Progenitor cell of endocrine pancreas (in vitro differentiated cells): Measurements from ENCODE around the gene SLC35E2B. TPM values are rescaled to one million over a fixed set of nuclear protein-coding genes. Genes with fewer than 3 reads are reported as not detected.

Experiments used
- DNase-seq: peaks from one replicate; pipeline ENCODE4 v3.0.0; 2021; ENCODE audit warnings: low spot score; ENCODE audit not compliant: unreplicated experiment
- H3K27ac Mint-ChIP-seq: 2 replicates; pipeline ENCODE4 v1.8.0; 2021; ENCODE audit warnings: mild to moderate bottlenecking, moderate library complexity, mixed read lengths
- H3K27me3 Mint-ChIP-seq: 2 replicates; pipeline ENCODE4 v1.8.0; 2021; ENCODE audit warnings: mixed read lengths
- H3K36me3 Mint-ChIP-seq: 2 replicates; pipeline ENCODE4 v1.8.0; 2022; ENCODE audit warnings: mixed read lengths; ENCODE audit not compliant: insufficient read depth
- H3K4me1 Mint-ChIP-seq: 2 replicates; pipeline ENCODE4 v1.8.0; 2021; ENCODE audit warnings: low read depth, mixed read lengths
- H3K4me3 Mint-ChIP-seq: 2 replicates; pipeline ENCODE4 v1.8.0; 2021; ENCODE audit warnings: low read depth, mild to moderate bottlenecking, moderate library complexity, mixed read lengths
- H3K9me3 Mint-ChIP-seq: 2 replicates; pipeline ENCODE4 v1.8.0; 2021; ENCODE audit warnings: low read depth, mixed read lengths
- CTCF ChIP-seq: fragments of 200-600 bp; sonication (generic); IDR thresholded peaks from one replicate; pipeline ENCODE4 v1.5.0; 2021; ENCODE audit warnings: antibody characterized with exemption, mild to moderate bottlenecking; ENCODE audit not compliant: unreplicated experiment
- total RNA-seq: library from RNA; stranded (reverse); gene quantifications from 2 replicates; pipeline ENCODE4 v1.2.1, GENCODE V29; 2021

Gene SLC35E2B
- total RNA-seq, 1 donor from 2014 or later, result 123 TPM

- no peaks in the 10 kb centered on the region for H3K27me3 Mint-ChIP-seq
- no peaks in the 10 kb centered on the region for H3K4me1 Mint-ChIP-seq
- DNase-seq, result no peak
- H3K36me3 Mint-ChIP-seq, result peaks cover 8% of the 10 kb centered on the region
- no peak overlapping the region for H3K4me3 Mint-ChIP-seq
- H3K9me3 Mint-ChIP-seq, result no peaks in the 10 kb centered on the region
- no peak for TF ChIP-seq CTCF
- no peak overlapping the region for H3K27ac Mint-ChIP-seq
These were observed 21.1 kb downstream of the SLC35E2B start for GRCh38 chr1:1671365-1672119.

GRCh38 chr1:1670866-1671265 lies 21.7 kb downstream of the SLC35E2B start:
- H3K4me3 Mint-ChIP-seq, result no peak overlapping the region
- no peaks in the 10 kb centered on the region for H3K4me1 Mint-ChIP-seq
- no peak for TF ChIP-seq CTCF
- H3K27ac Mint-ChIP-seq, result no peak overlapping the region
- H3K9me3 Mint-ChIP-seq, result no peaks in the 10 kb centered on the region
- H3K27me3 Mint-ChIP-seq, result no peaks in the 10 kb centered on the region
- peaks cover 9% of the 10 kb centered on the region for H3K36me3 Mint-ChIP-seq
- DNase-seq, result no peak

GRCh38 chr1:1669468-1670440 lies 22.8 kb downstream of the SLC35E2B start:
- Mint-ChIP-seq H3K27ac (no peak overlapping the region), H3K27me3 (no peaks in the 10 kb centered on the region), H3K9me3 (no peaks in the 10 kb centered on the region), H3K4me1 (no peaks in the 10 kb centered on the region), H3K4me3 (no peak overlapping the region), H3K36me3 (peaks cover 9% of the 10 kb centered on the region)
- TF ChIP-seq CTCF, result no peak
- DNase-seq, result no peak

GRCh38 chr1:1666526-1666925 lies 26.1 kb downstream of the SLC35E2B start:
- no peak for TF ChIP-seq CTCF
- no peak overlapping the region for H3K4me3 Mint-ChIP-seq
- no peaks in the 10 kb centered on the region for H3K9me3 Mint-ChIP-seq
- H3K36me3 Mint-ChIP-seq, result peaks cover 7% of the 10 kb centered on the region
- no peaks in the 10 kb centered on the region for H3K27me3 Mint-ChIP-seq
- no peak overlapping the region for H3K27ac Mint-ChIP-seq
- no peak for DNase-seq
- H3K4me1 Mint-ChIP-seq, result no peaks in the 10 kb centered on the region

GRCh38 chr1:1665815-1666251 lies 26.8 kb downstream of the SLC35E2B start:
- Mint-ChIP-seq H3K36me3 (peaks cover 6% of the 10 kb centered on the region), H3K4me3 (no peak overlapping the region), H3K27me3 (no peaks in the 10 kb centered on the region), H3K27ac (no peak overlapping the region), H3K4me1 (no peaks in the 10 kb centered on the region), H3K9me3 (no peaks in the 10 kb centered on the region)
- peak; percentile 29 for DNase-seq
- peak; percentile 50 for TF ChIP-seq CTCF
